Measurements from ENCODE around the gene VDAC2.

Gene VDAC2

GRCh38 chr10:75239096-75239790 lies 28.6 kb downstream of the VDAC2 start (continued):
- no peak for TF ChIP-seq PATZ1 (CRISPR knock-in tag; IDR thresholded peaks at IDR 0.05; ENCODE audit: borderline replicate concordance)
- TF ChIP-seq ZC3H10 (CRISPR knock-in tag; IDR thresholded peaks at IDR 0.05) = no peak
- no peak for TF ChIP-seq TOX (CRISPR knock-in tag; IDR thresholded peaks at IDR 0.05; ENCODE audit: borderline replicate concordance)
- TF ChIP-seq TCF4 (CRISPR knock-in tag; IDR thresholded peaks at IDR 0.05; ENCODE audit: borderline replicate concordance) = no peak

GRCh38 chr10:75240329-75241076 lies 29.9 kb downstream of the VDAC2 start:
- no peak for TF ChIP-seq OSR1 (CRISPR knock-in tag; IDR thresholded peaks at IDR 0.05)
- TF ChIP-seq ZC3H10 (CRISPR knock-in tag; IDR thresholded peaks at IDR 0.05) = no peak
- TF ChIP-seq RARB (CRISPR knock-in tag; IDR thresholded peaks at IDR 0.05) = no peak
- ATAC-seq = no peak

GRCh38 chr10:75243426-75243825 lies 32.8 kb downstream of the VDAC2 start:
- ATAC-seq = no peak
- TF ChIP-seq BACH2 (CRISPR knock-in tag; IDR thresholded peaks at IDR 0.05; ENCODE audit: borderline replicate concordance) = no peak
- TF ChIP-seq CREB5 (CRISPR knock-in tag; IDR thresholded peaks at IDR 0.05; ENCODE audit: low read depth) = no peak
- TF ChIP-seq ZFP3 (CRISPR knock-in tag; IDR thresholded peaks at IDR 0.05) = no peak
- no peak for TF ChIP-seq ZNF70 (CRISPR knock-in tag; IDR thresholded peaks at IDR 0.05)
- TF ChIP-seq ZFP30 (CRISPR knock-in tag; IDR thresholded peaks at IDR 0.05) = no peak
- no peak for TF ChIP-seq CSRNP3 (CRISPR knock-in tag; IDR thresholded peaks at IDR 0.05)
- TF ChIP-seq ISL1 (CRISPR knock-in tag; IDR thresholded peaks at IDR 0.05) = no peak
- no peak for TF ChIP-seq ZNF8 (CRISPR knock-in tag; IDR thresholded peaks at IDR 0.05)
- no peak for TF ChIP-seq TSHZ2 (CRISPR knock-in tag; IDR thresholded peaks at IDR 0.05)
- TF ChIP-seq ZC3H10 (CRISPR knock-in tag; IDR thresholded peaks at IDR 0.05) = no peak
- no peak for TF ChIP-seq GLIS3 (CRISPR knock-in tag; IDR thresholded peaks at IDR 0.05)
- TF ChIP-seq PATZ1 (CRISPR knock-in tag; IDR thresholded peaks at IDR 0.05; ENCODE audit: borderline replicate concordance) = no peak
